Right kidney (tissue), 1 donor: ENCODE results near the gene SIL1.
A peak's percentile ranks its signal among the peaks of the same experiment; 100 is the strongest.
"Not testable (repeated sequence)": the region's sequence is repeated elsewhere in the genome, so short reads cannot be mapped to it uniquely, and the experiment has no call there.

Experiments used
- DNase-seq: peaks from one replicate; pipeline ENCODE4 v3.0.0-alpha.2; 2016

The SIL1 gene

DNA sequence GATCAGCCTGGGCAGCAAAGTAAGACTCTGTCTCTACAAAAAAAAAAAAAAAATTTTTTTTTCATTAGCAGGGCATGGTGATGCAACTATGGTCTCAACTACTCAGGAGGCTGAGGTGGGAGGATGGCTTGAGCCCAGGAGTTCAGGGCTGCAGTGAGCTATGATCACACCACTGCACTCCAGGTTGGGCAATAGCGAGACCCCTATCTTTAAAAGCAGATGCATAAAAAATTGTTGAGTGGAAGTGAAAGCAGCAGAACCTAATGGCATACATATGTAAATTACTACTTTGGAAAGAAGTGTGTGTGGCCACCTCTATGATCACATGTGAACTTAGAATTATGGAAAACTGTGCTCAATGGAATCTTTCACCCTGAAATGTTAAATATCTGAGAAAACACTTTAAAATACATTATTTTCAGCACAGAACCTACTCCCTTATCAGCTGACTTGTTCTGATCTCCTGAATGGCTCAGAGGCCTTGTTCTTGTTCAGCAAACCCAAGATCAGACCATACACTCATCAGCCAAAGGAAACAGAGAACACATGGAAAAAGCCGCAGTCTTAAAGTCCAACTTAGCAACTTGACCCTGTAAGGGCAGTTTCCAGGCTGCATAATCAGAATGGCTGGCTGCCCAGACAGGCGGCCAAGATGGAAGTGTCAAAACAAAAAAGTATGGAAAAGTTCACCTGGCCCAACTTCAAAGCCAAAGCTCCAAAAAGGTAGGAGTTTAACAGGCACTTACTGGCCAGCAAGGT is 56.5 kb downstream of the SIL1 start:
- no peak for DNase-seq

DNA sequence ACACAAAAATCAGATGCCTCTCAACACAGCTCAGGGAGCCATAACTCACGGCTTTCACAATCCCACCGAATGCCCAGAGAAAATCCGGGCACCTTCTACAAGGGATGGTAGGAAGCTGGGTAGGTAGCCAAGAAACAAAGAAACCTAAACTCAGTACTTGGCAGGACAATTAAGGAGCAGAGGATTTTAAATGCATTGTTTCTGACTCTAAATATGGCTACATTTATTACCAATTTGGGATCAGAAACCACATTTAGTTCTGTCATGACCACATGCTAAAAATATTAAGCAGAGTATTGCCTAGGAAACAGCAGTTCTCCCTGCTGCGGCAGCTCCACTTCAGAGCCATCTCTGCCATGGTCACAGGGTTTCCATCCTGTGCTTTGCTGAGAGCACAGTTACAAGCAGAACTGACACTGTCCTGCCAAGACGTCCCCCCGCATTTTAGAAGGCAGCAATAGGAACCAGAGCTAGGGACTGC is 57.5 kb downstream of the SIL1 start:
- DNase-seq = no peak

- DNase-seq = peak; percentile 25
Measured at GRCh38 chr5:139138809-139139208, 59.4 kb downstream of the SIL1 start.

DNA sequence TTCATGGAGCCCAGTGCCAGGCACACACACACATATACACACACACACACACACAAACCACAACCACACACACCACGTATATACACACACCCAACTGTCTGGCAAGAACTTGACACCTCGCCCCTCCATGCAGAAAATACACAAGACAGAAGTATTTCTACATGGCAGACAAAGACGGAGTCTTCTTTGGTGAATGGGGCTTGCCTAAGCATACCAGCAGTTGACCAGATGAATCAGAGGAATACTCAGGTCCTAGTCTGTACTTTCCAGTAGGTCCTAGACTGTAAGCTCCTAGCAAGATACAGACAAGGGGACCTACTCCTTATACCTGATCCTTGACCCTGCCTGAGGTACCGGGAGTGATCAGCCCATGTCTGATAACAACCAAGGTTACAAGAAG is 60.1 kb downstream of the SIL1 start:
- no peak for DNase-seq

GRCh38 chr5:139137697-139138096 is 60.5 kb downstream of the SIL1 start:
- no peak for DNase-seq

DNA sequence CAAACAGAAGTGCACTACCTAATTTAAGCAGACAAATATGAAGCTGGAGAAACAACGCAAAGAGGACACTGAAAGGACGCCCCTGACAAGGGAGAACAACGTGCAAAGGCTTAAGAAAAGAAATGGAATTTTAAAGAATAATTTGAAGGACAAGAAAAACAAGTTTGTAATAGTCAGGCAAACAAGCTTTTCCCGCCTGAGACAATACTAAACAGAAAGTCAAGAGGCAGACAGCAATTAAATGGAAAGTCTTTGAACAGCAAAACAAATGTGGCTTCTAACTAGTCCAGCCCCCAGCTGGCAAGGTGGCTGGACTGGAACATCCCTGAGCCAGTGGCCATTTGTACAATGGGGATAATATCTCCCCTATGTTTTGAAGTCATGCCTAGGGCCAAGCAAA is 63.3 kb downstream of the SIL1 start:
- no peak for DNase-seq

DNA sequence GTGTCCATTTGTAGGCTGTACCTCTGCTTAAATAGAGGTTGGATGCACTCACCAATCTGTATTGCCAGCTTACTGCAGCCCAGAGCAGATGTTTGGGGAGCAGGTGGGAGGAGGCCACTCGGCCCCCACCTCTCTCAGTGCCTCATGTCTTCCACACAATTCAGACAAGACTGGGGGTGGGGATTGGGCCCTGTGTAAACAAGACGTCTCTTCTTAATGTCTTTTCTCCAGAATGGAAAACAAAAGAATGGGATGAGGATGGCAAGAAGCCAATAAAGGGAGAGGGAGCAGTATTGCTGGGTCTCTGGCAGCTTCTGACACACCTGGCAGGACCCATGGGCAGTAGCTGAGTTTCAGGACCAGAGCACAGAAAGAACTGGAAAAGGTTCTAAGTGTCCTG is 64.9 kb downstream of the SIL1 start:
- no peak for DNase-seq

DNA sequence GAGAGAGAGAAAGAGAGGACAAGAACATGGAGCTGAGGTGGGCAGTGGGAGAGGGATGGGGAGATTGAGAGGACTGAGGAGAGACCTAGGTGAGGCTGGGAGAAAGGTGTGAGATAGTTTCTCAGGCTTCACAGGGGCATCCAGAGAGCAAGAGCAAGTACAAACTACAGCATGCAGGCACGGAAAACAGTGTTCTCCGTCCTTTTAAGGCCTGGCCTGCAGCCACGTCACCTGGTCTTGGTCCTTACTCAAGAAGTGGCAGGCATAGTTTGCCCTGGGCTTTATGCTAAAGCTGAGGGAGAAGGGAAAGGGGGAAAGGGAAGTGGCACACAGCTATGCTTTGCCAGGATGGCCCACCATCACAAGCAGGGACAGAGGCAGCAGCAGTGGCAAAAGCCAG is 65.7 kb downstream of the SIL1 start:
- no peak for DNase-seq

GRCh38 chr5:139131921-139132432 is 66.2 kb downstream of the SIL1 start:
- no peak for DNase-seq

GRCh38 chr5:139131465-139131864 is 66.7 kb downstream of the SIL1 start:
- DNase-seq = peak; percentile 49

- no peak for DNase-seq
Measured at GRCh38 chr5:139131062-139131461, 67.1 kb downstream of the SIL1 start.

DNA sequence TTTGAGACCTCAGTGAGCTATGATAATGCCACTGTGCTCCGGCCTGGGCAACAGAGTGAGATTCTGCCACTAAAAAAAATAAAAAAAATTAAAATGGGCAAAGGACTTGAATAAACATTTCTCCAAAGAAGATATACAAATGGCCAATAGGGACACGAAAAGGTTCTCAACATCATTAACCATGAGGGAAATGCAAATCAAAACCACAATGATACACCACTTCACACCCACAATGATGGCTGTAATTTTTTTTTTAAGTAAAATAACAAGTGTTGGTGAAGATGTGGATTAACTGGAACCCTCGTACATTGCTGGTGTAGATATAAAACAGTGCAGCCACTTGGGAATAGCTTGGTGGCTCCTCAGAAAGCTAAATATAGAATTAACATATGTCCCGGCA is 68.0 kb downstream of the SIL1 start:
- no peak for DNase-seq

GRCh38 chr5:139126711-139127111 is 71.5 kb downstream of the SIL1 start:
- no peak for DNase-seq

DNA sequence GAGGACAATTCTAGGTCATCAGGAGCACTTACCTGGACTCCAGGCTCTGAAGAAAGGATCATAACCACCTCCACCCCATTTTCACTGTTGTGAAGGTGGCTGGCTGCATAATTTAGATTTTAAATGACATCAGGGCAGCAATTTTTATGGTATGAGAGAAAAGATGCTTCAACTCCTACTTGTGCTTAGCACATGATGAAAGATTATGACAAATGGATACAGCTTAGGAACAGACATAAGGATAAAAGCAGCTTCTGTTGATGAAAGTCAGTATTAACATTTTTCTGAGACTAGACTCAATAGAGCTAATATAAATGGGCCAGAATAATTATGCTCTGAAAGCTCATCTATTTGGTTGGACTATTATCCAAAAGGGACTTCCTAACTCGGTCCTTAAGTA is 72.2 kb downstream of the SIL1 start:
- DNase-seq = no peak

DNA sequence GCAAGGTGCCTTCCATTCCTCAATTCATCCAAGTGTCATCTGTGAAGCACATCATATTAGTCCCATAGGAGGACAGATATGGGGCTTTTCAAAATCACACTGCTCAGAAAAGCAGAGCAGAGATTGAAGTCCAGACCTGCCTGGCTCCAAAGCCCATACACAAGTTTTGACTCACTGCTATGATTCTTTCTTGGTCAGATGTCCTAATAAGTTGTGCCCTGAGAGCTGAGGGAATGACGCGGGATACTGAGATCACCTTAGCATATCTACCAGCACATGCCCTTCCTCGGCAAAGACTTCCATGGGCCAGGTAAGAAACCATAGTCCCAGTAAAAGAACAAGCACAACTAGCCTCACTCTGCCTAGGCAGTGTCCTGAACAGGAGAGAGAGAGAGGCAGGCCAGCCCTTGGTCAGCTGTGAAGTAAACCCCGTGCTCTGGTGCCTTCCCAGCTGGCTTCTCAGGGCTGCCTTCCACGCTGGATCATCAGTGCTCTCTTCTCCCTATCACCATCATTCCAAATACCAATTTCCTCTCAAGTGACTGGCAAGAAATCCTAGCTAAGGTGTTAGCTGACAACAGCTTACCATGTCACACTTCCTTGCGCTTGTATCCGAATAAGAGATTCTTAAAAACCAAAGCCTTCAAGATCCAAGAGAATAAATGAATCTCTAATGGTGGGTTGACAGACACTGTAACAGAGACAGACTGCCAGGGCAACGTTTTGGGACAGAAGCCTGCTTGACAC is 73.2 kb downstream of the SIL1 start:
- DNase-seq = no peak

- no peak for DNase-seq
Measured at GRCh38 chr5:139121120-139121519, 77.0 kb downstream of the SIL1 start.

DNA sequence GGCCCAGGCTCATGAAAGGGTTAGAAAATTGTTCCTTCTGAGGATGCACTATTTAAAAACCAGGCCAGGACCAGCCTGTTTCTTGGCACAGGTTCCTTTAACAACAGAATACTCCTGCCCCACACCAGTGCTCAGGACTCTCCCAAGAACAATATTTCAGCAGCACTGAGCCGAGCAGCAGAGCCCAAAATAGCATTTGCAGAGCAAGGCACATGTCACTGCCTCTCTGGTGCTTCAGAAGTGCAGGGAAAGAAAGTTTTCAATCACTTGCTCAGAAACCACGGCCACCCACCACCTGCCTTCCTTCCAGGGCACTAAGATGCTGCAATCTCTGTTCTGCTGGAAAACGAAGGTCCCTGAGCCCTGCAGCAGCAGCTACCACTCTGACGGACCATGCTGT is 77.6 kb downstream of the SIL1 start:
- no peak for DNase-seq

DNA sequence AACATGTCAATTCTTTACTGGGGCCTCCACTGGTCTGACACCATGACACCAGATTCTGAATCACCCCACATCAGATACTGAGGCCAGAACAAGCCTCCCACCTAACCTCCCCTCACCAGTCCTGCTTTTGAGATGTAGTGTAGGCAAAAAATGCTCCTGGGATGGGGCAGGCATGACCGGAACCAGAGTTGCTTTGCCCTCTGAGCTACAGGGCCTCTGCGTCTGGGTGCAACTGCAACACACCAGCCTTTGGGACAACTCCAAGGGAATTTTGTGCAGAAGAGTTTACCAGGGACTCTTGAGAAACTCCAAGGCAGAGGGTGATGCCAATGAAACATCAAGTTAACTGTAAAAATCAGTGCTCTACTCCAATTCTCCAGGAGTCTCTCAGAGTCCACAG is 79.4 kb downstream of the SIL1 start:
- no peak for DNase-seq

GRCh38 chr5:139117342-139117884 is 80.8 kb downstream of the SIL1 start:
- DNase-seq = no peak

DNA sequence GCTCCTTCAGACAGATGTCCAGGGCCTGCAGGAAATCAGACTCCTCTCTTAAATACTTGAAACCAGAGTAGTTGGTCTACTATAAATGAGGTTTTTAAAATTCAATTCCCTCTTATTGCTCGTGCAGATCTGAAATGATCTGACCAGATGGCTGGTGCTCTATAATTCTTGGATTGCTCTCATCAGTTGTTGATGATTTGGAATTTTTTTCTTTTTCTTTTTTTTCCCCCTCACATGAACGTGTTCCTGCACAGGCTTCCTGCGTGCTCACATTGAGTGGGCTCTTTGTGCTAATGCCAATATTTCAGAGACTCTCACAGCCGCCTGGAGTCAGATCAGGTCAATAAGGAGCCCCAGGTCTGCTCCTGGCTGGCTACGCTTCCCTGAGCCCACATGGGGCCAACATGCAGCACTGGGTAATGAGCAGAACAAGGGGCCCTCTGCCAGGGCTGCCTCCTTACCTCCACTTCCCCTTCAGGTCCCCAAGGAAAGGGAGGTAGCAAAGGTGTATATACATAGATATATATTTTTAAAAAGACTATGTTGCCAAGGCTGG is 82.0 kb downstream of the SIL1 start:
- DNase-seq = no peak

DNA sequence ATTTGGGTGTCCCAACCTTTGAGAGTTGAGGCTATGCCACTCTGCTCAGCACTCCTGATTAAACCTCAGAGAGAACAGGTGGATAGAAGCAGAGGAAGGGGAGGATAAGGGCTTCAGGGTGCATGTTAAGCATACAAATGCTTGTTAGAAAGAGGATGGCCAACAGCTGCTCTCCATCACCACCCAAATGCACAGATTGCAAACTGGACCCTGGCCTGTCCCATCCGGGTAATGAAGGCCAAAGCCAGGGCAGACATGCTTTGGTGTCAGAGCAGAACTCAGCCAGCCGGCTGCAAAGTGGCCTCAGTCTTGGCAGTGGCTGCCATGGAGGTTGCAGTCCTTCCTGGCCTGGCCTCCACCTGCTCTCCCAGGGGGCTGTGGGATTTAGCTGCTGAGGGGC is 84.3 kb downstream of the SIL1 start:
- DNase-seq = no peak

DNA sequence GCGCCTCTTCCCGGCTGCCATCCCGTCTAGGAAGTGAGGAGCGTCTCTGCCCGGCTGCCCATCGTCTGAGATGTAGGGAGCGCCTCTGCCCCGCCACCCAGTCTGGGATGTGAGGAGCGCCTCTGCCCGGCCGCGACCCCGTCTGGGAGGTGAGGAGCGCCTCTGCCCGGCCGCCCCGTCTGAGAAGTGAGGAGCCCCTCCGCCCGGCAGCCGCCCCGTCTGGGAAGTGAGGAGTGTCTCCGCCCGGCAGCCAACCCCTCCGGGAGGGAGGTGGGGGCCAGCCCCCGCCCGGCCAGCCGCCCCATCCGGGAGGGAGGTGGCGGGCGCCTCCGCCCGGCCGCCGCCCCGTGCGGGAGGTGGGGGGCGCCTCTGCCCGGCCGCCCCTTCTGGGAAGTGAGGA is 85.8 kb downstream of the SIL1 start:
- not testable (repeated sequence) for DNase-seq

- DNase-seq = no peak
Measured at GRCh38 chr5:139110526-139111168, 87.5 kb downstream of the SIL1 start.
